ENCODE results near the gene ARRDC2.

DNA sequence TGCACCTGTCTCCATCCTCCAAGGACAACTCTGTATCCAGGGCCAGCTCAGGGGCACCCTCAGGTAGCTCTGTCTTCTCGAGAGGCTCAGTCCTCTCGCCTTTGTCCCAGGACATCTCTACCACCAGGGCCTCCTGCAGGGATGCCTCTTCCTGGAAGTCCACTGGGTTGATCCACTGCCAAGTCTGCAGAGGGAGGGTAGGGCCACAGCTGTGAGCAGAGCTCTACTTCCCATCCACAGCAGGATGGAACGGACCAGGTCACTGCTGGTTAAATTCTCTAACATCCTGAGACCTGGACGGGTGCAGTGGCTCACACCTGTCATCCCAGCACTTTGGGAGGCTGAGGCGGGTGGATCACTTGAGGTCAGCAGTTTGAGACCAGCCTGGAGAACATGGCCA, 51.9 kb downstream of the ARRDC2 start:
- TF ChIP-seq, protein P1, sequence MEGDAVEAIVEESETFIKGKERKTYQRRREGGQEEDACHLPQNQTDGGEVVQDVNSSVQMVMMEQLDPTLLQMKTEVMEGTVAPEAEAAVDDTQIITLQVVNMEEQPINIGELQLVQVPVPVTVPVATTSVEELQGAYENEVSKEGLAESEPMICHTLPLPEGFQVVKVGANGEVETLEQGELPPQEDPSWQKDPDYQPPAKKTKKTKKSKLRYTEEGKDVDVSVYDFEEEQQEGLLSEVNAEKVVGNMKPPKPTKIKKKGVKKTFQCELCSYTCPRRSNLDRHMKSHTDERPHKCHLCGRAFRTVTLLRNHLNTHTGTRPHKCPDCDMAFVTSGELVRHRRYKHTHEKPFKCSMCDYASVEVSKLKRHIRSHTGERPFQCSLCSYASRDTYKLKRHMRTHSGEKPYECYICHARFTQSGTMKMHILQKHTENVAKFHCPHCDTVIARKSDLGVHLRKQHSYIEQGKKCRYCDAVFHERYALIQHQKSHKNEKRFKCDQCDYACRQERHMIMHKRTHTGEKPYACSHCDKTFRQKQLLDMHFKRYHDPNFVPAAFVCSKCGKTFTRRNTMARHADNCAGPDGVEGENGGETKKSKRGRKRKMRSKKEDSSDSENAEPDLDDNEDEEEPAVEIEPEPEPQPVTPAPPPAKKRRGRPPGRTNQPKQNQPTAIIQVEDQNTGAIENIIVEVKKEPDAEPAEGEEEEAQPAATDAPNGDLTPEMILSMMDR (conservative IDR thresholded peaks at IDR 0.05; ENCODE audit: low read depth, low read length) = no peak
- TF ChIP-seq EZH2phosphoT487 (IDR thresholded peaks at IDR 0.05; ENCODE audit: borderline replicate concordance, low read length) = no peak

All from PC-3 (cell line).